ENCODE data around the gene CHPT1. TPM values are rescaled to one million over a fixed set of nuclear protein-coding genes. Genes with fewer than 3 reads are reported as not detected.

The CHPT1 gene
- total and polyA plus RNA-seq, 9 of the 15 experiments (the other 6 are each of a cell fraction or from before 2014, with no cell fraction given), result 15.3 to 210 (median 91.9) TPM

DNA sequence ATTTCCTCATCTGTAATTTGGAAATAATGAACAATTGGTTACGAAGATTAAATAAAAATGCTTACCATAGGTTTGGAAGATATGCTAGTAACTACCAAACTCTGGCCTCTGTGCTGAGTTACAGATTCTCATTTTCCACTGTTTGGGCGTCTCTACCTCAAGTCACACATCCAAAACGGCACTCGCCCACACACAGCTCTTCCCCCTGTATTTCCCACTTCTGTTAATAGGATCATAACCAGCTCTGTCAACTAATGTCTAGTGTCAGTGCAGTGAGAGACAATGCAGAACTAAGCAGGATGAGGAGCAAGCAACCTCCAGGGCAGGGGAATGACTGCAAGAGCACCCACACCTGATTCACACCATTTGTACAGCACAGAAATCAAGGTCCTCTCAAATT, 52.7 kb downstream of the CHPT1 start:
- BruUV-seq (replicated peaks), result no TSS peak
- Histone ChIP-seq H3K9me1 (ENCODE audit: control insufficient read depth, insufficient read depth, low read length) (no peaks in the 10 kb centered on the region), H3K4me1 (replicated peaks in 1 of 2; ENCODE audit: control insufficient read depth in 2 of 2, insufficient read depth in 2 of 2, low read length in 2 of 2) (no peaks in the 10 kb centered on the region), H3K9me3 (replicated peaks; ENCODE audit: control insufficient read depth, insufficient read depth, low read depth, low read length) (no peaks in the 10 kb centered on the region), H3K36me3 (ENCODE audit: control insufficient read depth, insufficient read depth, low read length) (peaks cover 73% of the 10 kb centered on the region), H3K27ac (ENCODE audit: extremely low read depth, low read depth, low read length) (no peak overlapping the region), H3K4me3 (no peak overlapping the region), H3K27me3 (ENCODE audit: control insufficient read depth in 2 of 2, insufficient read depth in 2 of 2, low read length in 2 of 2) (no peaks in the 10 kb centered on the region), H2AFZ (ENCODE audit: low read depth, low read length) (no peak overlapping the region), H3K9ac (ENCODE audit: insufficient read depth in 1 of 2, low read depth in 2 of 2, low read length in 2 of 2) (no peak overlapping the region), H3K79me2 (ENCODE audit: control insufficient read depth, insufficient read depth, low read length) (no peaks in the 10 kb centered on the region), H3K4me2 (ENCODE audit: insufficient read depth, low read length) (no peak overlapping the region), H4K20me1 (replicated peaks; ENCODE audit: control insufficient read depth, insufficient read depth, low read length) (no peaks in the 10 kb centered on the region)
- in situ Hi-C loops (cut with MboI) (no loop called here), intact Hi-C loops (cut with micrococcal nuclease) (loop anchor here (10.0 kb wide), 1 partner anchor 255 kb away; no protein-coding TSS in a partner anchor)
- WGBS (ENCODE audit: insufficient coverage, low coverage, missing lambda C conversion rate), result 91% methylated on average over 4 of the region's 4 CpGs
- ATAC-seq (peak; percentile 35; the same call in 1 of the 3 replicates), FAIRE-seq (no peak), DNase-seq (ENCODE audit: extremely low read depth in 1 of 4, low spot score in 3 of 4) (no peak)
- POLR2A ChIA-PET, result no interaction called here
- TF ChIP-seq POLR2A (conservative IDR thresholded peaks at IDR 0.05) (0 out of 2 replicates have a peak, but pooled peaks have one; percentile 4), ZNF3 (CRISPR knock-in tag; IDR thresholded peaks at IDR 0.05) (no peak)
- CTCF ChIA-PET (ENCODE audit: low intra/inter-chr PET ratio), result no interaction called here

DNA sequence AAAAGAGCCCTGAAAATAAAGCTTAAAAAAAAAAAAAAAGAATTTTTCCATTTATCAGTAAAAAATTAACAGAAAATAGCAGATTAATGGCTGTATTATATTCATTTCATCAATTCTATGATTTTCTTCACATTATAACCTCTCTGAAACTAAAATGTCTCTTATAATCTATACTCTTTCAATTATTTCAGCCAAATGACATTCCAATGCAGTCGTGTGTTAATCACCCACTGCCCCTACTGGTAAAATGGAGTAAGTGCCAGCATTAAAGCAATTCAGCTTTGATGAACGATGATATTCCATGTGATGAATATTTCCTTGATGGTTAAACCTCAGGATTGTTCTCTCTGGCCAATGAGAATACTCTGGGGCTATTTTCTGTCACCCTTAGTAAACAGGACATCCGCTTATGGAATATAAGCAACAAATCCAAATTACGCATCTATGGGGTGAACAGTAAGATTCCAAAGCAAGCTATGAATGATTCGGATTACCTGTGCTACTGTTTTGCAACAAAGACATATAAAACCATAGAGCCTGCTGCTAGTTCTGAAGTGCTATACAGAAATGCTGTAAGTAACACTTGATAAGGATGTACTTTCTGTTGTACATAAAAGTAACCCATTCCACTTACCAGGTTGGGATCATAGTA, 62.1 kb downstream of the CHPT1 start:
- POLR2A ChIA-PET, result interaction anchor here (0.6 to 0.7 kb wide), 2 partner anchors 105 to 310 kb away, joined by 3 read pairs; no protein-coding TSS in a partner anchor
- in situ Hi-C loops (cut with MboI), result loop anchor here (5.0 kb wide), 1 partner anchor 347 kb away; no protein-coding TSS in a partner anchor
- 61% methylated on average over 5 of the region's 5 CpGs for WGBS (ENCODE audit: insufficient coverage, low coverage, missing lambda C conversion rate)
- no peak for TF ChIP-seq TGIF2 (CRISPR knock-in tag; IDR thresholded peaks at IDR 0.05)
- 0 out of 2 replicates have a peak, but pooled peaks have one; percentile 38 for TF ChIP-seq TEAD2 (tag; IDR thresholded peaks at IDR 0.05)
- no peak for TF ChIP-seq NR2C2 (CRISPR knock-in tag; IDR thresholded peaks at IDR 0.05)
- no peak for TF ChIP-seq NR2C2 (tag; IDR thresholded peaks at IDR 0.05)
- TF ChIP-seq, protein P1, sequence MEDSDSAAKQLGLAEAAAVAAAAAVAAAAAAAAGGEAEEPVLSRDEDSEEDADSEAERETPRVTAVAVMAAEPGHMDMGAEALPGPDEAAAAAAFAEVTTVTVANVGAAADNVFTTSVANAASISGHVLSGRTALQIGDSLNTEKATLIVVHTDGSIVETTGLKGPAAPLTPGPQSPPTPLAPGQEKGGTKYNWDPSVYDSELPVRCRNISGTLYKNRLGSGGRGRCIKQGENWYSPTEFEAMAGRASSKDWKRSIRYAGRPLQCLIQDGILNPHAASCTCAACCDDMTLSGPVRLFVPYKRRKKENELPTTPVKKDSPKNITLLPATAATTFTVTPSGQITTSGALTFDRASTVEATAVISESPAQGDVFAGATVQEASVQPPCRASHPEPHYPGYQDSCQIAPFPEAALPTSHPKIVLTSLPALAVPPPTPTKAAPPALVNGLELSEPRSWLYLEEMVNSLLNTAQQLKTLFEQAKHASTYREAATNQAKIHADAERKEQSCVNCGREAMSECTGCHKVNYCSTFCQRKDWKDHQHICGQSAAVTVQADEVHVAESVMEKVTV (CRISPR knock-in tag; IDR thresholded peaks at IDR 0.05), result peak; percentile 31; the same call in 1 of the 2 replicates
- TF ChIP-seq HCFC1 (IDR thresholded peaks at IDR 0.05; ENCODE audit: low read depth, low read length), result no peak
- peak; percentile 17; the same call in 1 of the 2 replicates for TF ChIP-seq ZNF384 (IDR thresholded peaks at IDR 0.05; ENCODE audit: low read depth, low read length)
- TF ChIP-seq TEAD4 (IDR thresholded peaks at IDR 0.05; ENCODE audit: low read length), result peak; percentile 63; the same call in 1 of the 2 replicates
- TF ChIP-seq TEAD4 (CRISPR knock-in tag; IDR thresholded peaks at IDR 0.05; ENCODE audit: borderline replicate concordance), result no peak
- 0 out of 2 replicates have a peak, but pooled peaks have one; percentile 28 for TF ChIP-seq SMC3 (conservative IDR thresholded peaks at IDR 0.05; ENCODE audit: insufficient read depth, low read depth, low read length)
- TF ChIP-seq TCF3 (CRISPR knock-in tag; IDR thresholded peaks at IDR 0.05), result no peak

More for the DNA sequence above, 62.1 kb downstream of the CHPT1 start:
- FAIRE-seq (peak; percentile 57), DNase-seq (ENCODE audit: extremely low read depth in 1 of 4, low spot score in 3 of 4) (peak; percentile 38 to 55 (median 50)), ATAC-seq (peak; percentile 83)
- Histone ChIP-seq H3K4me1 (replicated peaks in 1 of 2; ENCODE audit: control insufficient read depth in 2 of 2, insufficient read depth in 2 of 2, low read length in 2 of 2) (no peaks in the 10 kb centered on the region), H3K27me3 (ENCODE audit: control insufficient read depth in 2 of 2, insufficient read depth in 2 of 2, low read length in 2 of 2) (no peaks in the 10 kb centered on the region), H2AFZ (ENCODE audit: low read depth, low read length) (no peak overlapping the region), H3K4me3 (no peak overlapping the region), H3K9me3 (replicated peaks; ENCODE audit: control insufficient read depth, insufficient read depth, low read depth, low read length) (no peaks in the 10 kb centered on the region), H3K36me3 (ENCODE audit: control insufficient read depth, insufficient read depth, low read length) (peaks cover 53% of the 10 kb centered on the region), H3K79me2 (ENCODE audit: control insufficient read depth, insufficient read depth, low read length) (no peaks in the 10 kb centered on the region), H3K9ac (ENCODE audit: insufficient read depth in 1 of 2, low read depth in 2 of 2, low read length in 2 of 2) (no peak overlapping the region), H3K9me1 (ENCODE audit: control insufficient read depth, insufficient read depth, low read length) (no peaks in the 10 kb centered on the region), H4K20me1 (replicated peaks; ENCODE audit: control insufficient read depth, insufficient read depth, low read length) (no peaks in the 10 kb centered on the region), H3K4me2 (ENCODE audit: insufficient read depth, low read length) (no peak overlapping the region), H3K27ac (ENCODE audit: extremely low read depth, low read depth, low read length) (no peak overlapping the region)
- intact Hi-C loops (cut with micrococcal nuclease), result loop anchor here (1.0 to 10.0 kb wide), 5 partner anchors 89 to 347 kb away; no protein-coding TSS in a partner anchor
- CTCF ChIA-PET (ENCODE audit: low intra/inter-chr PET ratio), result interaction anchor here (1.2 to 1.6 kb wide), 3 partner anchors 72 to 345 kb away, joined by 4 to 6 read pairs (median 4); partner anchors contain the start of gene GNPTAB
- no TSS peak for BruUV-seq (replicated peaks)

Data from K562 (cell line).